HG02642 (cell line): ENCODE data around the gene CCDC88C.
"Not testable (repeated sequence)": the region's sequence is repeated elsewhere in the genome, so short reads cannot be mapped to it uniquely, and the experiment has no call there.

Source experiments
- ATAC-seq: cut with Tn5 transposase; IDR thresholded peaks from one replicate; pipeline ENCODE4 v1.9.1; 2021; ENCODE audit warnings: mild to moderate bottlenecking; ENCODE audit not compliant: unreplicated experiment, poor library complexity

Gene CCDC88C

DNA sequence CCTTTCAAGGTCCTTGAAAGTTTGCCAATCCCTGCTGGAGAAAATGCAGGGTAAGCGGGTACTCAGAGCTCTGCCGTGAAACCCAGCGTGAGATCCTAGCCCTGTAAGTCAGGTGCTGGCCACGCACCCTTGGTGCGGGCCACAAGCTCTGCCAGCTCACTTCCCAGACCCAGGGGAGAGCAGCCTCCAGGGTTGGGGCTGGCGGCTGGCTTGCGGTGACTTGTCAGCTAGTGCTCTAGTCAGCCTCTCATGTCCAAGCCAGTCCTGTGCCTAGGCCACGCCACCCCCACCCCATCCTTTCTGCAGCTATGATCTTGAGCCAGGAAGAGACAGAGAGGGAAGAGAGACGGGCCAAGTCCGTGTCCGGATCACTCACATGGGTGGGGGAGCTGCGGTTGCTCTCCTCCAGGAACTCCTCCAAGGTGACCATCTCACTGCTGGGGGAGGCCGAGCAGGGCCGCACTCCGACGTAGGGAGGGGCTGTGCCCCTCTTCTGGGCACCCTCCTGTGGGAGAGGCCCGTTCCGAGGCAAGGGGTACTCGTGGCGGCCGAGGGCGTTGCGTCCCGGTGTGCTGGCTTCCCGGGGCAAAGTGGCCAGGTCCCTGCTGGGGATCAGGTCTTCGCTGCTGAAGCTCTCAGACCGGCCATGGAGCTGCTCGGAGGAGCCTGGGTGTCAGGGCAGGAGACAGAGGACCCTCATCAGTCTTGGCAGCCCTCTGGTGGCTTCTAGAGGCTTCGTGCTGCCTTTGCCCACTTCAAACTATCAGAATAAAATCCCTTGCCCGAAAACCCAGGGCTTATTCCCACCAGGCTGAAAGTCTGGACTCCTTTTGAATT is 139.9 kb downstream of the CCDC88C start:
- ATAC-seq: no peak

DNA sequence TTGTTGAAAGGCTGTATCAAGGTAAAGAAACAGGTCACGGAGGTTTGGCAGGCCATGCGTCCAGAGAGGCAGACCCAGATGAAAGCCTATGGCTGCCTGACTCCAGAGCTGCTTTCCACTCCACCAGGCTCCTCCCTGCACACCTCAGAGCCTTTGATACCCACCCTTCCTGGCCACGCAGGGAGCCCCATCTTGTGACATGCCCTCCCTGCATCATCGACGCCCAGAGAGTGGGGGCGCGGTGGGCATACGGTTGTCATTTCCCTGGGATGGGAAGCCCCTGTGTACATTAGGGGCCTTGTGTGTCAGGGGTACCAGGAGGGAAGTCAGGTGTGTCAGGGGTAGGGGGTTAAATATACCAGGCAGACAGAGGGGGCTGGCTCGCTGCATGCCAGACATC is 142.8 kb downstream of the CCDC88C start:
- ATAC-seq: no peak

DNA sequence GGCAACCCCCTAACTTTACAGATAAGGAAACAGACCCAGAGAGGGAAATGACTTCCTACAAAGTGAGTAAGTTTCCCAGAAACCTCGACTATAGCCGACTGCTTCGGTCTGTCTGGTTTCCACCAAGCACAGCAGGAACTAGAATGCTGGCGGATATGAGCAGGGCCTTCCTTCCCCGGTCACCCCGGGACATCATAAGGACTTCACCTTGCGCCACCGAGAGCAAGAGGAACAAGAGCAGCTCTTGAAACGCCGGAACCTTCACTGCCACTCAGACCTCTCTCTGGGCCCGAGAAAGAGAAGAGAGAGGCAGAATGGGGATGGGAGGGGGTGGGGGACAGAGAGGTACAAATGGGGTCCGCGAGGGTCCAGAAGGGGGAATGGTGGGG is 143.7 kb downstream of the CCDC88C start:
- ATAC-seq: no peak

DNA sequence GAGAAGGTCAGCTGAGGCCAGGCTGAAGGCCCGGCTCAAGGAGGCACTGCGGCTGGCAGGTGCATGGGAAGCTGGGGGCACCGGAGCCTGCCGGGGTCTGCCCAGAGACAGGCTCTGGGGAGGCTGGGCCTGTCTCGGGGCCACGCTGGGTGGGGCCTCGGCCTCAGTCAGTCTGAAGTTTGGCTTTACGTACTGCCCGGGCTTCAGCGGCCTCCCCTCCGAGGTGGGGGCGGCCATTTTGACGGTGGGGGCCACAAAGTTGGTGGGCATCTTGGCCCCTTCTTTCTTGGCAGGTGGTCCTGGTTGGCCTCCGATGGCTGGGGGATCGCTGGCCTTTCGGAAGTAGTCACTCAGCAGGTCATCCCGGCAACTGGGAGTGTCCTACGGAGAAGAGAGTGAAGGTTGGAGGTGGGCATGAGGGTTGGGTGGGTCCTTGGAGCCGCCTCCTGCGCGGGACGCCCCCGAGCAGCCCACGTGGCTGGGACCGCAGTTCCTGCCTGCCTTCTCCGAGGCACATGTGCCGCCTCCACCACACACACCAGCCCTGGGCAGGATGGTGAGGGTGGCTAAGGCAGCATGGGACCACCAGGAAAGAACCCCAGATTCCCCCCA is 144.2 kb downstream of the CCDC88C start:
- no peak for ATAC-seq

DNA sequence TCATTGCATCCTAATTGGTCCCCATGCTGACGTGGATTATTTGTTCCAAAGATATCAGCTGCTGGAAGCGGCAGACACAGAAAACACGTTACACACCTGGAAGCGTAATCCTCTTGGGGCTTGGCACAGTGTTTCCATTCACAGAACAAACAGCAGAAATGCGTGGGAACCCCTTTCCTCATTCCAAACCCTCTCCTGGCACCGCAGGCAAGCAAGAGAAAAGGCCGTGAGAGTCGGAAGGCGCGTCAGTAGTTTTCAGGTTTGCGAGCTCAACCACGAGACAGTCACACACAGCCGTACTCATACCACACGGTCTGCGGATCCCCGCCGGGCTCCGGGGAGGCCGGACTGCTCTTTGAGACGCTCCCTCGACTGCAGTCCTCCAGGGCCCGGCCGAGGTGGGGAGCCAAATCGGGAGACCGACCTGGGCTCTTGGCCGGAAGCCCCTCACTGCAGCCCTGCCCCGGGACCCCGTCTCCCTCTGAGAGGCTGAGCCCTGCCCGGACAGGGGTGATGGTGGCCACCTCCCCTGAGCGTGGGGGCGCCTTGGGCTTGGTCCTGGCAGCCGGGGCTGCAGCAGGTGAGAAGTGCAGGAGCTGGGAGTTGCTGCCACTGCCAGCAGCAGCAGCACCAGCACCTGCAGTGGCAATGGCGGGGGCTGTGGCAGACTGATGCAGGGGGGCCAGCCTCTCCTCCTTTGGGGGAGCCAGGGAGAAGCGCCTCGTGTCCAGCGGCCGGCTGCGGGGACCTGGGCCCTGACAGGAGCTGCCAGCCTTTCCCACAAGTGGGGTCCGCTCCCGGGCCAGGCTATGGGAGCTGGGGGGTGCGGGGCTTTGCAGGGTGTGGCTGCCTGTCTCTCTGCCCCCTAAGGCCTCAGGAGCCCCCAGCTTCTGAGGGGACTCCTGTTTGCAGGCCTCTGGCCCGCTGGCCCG is 145.0 kb downstream of the CCDC88C start:
- ATAC-seq: no peak

DNA sequence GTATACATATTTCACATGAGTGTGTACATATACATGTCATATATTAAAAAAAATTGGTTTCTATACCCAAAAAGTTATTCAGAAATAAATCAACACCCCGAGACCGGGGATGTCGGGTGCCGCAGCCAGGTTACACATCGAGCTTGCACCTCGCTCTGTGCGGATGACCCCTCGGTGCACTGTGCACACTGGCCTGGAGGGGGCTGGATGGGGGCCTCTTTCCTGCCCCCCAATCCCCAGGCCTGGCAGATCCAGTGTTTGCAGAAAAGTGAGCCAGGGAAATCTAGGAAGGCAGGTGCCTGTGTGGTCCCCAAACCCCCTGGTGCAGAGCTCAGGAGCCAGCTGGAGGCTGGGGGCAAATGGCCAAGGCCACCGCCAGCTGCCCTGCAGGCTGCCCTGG is 146.0 kb downstream of the CCDC88C start:
- no peak for ATAC-seq

DNA sequence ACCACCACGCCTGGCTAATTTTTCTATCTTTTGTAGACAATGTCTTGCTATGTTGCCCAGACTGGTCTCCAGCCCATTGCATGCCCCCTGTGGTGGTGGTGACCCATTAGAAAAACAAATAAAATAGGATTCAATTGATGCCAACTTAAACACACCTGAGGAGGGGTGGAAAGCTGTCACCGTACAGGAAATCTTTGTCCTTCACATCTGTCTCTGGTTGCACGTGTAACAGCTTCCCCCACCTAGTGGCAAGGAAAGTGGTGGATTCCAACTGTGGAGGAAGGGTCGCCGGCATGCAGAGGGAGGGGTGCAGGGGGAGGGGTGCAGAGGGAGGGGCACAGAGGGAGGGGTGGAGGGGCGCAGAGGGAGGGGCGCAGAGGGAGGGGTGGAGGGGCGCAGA is 147.0 kb downstream of the CCDC88C start:
- no peak for ATAC-seq

DNA sequence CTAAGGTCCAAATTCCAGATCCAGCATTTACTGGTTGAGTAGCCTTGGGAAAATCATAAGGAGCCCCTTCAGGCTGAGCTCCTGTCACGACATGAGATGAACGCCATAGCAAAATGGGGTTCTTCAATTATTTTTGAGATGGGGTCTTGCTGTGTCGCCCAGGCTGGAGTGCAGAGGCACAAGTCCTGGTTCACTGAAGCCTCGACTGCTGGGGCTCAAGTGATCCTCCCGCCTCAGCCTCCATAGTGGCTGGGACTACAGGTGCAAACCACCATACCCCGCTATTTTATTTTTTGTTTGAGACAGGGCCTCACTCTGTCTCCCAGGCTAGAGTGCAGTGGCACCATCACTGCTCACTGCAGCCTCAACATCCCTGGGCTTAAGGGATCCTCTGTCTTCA is 147.4 kb downstream of the CCDC88C start:
- ATAC-seq: no peak

DNA sequence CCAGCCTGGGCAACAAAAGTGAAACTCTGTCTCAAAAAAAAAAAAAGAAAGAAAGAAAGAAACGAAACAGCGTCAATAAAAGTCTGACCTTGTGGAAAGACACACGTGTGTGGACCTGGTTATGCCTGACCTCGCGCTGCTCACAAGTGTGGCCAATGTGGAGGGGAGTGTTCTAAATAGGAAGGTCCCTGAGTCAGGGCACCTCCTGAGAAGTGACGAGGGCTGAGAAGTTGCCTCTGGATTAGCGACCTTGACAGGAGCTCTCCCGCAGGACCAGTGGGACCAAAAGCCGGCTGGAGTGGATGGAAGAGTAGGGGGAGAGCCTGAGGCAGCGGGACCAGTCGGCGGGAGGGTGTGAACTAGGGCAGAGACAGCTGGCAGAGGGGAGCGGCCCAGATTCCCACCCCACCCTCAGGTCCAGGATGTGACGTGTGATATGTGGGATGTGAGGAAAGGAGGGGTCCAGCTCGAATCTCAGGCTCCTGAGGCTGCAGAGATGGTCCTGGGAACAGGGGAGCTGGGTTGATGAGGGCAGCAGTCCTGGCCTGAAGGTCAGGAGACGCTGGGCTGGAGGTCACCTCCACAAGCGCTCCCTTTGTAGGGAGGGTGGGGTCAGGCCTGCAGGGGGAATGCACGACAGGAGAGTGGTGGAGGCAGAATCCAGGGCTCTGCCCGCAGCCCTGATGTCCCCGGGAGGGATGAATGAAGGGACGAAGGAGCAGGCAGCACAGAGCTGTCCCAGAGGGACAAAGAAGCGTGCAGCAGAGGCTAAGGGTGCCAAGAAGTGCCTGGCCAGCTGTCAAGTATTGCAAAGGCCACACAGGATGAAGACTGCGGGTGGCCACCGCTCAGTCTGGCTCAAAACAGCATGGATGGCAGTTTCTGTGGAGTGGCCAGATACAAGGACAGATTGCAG is 148.3 kb downstream of the CCDC88C start:
- ATAC-seq: no peak

DNA sequence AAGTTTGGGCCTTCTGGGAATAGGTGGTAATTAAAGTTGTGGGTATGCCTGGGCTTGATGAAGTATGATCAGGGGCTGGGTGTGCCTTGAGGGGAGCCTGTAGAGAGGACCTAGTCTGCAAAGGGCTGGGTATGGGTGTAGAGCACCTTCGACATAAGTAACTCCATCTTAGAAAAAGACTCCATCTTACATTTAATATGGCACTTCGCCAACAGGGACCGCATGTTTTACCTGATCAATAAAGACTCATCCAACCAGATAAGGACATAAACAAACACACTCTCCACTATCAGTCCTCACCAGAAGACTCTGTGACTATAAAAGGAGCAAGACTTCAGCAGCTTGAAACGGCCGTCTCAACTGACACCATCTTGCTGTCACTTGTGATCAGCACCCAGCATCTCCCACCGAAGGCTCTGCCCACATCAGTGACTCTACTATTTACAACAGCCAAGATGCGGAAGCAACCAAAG is 149.6 kb downstream of the CCDC88C start:
- no peak for ATAC-seq

DNA sequence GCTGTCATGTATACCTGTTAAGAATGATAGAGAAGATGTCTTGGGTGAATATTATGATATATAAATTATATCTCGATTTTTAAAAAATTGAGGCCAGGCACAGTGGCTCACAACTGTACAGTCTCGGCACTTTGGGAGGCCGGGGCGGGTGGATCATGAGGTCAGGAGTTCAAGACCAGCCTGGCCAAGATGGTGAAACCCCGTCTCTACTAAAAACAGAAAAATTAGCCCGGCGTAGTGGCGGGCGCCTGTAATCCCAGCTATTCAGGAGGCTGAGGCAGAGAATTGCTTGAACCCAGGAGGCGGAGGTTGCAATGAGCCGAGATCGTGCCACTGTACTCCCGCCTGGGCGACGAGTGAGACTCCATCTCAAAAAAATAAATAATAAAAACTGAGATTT is 151.3 kb downstream of the CCDC88C start:
- ATAC-seq: not testable (repeated sequence)

DNA sequence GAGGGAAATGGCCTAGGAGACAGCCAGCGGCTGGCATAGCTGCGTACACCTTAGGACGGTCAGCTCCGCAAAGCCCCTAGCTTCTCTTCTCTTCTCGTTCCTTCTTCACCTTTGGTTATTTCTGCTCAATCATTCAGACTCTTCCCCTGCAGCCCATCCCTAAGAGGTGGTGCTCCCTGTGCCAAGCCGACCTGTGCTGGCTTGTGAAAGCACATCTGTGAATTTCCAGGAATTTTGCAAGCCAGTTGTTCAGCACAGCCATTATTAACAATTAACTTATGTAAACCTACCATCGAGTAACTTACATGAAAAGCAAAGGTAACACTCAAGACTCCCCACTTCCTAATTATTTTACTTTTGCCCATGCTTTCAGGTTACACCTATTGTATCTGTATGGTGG is 152.2 kb downstream of the CCDC88C start:
- ATAC-seq: no peak

DNA sequence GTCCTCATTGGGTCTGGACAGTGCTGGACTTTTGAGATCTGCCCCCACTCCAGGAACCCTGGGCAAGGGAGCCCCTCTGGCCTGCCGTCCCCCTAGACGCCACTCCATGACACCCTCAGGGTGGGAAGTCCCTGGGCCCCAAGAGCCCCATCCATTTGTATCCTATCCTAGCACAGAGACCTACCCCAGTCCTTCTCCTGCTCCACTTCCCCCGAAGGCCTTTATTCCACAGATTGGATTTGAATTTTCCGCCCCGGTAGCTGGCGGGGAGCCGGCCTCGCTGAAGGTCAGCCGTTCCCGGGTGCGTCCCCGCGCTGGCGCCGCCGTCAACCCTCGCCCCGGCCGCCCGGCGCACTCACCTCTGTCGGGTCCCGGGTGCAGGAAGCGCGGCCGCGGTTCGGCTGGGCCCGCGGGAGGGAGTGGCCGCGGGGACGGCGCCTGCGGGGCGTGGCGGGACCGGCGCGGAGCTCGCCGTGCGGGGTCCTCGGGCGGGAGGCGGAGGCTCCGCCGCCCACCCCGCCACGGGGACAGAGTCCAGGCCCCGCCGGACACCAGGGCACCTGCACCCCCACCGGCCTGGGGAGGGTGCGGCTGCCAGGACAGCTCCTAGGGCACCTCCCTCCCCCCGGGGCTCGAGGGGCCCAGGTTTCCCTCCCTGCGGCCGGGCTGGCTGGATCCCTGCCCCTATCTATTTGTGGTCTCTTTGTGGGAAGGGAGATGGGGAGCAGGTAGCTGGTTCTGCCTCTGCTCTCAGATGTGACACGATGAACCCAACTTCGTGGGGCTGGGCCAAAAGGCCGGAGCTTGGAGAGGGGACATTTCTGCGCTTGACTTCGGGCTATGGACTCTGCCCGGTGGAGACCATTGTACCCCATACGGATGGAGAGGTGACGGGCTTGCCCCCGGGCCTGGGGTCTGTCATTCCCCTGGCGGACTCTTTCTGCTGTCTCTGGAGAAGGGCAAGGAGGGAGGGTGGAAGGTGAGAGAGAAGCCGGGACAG is 153.2 kb downstream of the CCDC88C start:
- no peak for ATAC-seq

DNA sequence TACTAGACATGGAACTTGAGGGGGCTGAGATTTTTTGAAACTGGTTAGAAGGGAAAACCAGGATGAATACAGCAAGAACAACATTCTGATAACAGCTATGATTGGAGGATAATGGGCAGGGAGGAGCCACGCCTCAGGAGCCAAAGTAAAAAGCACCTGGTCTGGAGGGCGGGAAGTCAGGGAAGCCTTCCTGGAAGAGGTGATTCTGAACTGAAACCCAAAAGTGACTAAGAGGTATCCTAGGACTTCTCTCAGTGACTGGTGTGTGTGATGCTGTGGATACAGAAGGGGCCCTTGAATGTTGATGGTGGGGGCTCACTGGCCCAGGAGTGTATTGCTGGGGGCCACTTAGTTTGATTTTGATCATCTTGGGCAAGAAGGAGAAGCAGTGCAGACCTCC is 154.3 kb downstream of the CCDC88C start:
- ATAC-seq: no peak

DNA sequence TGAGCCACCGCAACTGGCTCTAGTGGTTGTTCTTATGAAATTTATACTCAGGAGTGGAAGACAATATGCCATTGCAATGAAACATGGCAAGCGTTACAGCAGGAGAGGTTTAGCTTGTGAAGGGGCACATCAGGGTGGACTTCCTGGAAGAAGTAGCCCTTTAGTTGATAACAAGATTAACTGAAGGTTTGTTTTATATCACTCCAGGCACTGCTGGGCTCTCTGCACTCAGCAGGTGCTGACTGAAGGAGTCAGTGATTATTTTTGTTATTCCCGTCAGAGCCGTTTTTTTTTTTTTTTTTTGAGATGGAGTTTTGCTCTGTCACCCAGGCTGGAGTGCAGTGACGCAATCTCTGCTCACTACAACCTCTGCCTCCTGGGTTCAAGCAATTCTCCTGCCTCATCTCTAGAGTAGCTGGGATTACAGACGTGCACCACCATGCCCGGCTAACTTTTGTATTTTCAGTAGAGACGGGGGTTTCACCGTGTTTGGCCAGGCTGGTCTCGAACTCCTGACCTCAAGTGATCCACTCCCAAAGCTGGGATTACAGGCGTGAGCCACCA is 155.6 kb downstream of the CCDC88C start:
- ATAC-seq: no peak

DNA sequence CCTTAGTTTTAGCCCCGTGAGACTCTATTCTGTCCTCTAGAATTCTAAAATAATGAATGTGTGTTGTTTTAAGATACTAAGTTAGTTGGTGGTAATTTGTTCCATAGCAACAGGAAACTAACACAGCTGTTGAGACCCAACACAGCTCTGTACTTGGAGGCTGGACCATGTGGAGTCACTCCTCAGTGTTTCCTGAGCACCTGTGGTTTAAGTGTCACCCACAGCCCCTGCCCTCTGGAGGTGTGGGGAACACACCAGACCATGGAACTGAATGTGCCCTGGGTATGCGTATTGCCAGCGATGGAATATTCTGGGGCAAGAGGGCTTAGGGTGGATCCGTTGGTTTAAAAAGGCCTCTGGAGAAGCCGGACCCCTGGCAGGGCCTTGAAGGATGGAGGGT is 156.5 kb downstream of the CCDC88C start:
- ATAC-seq: no peak

DNA sequence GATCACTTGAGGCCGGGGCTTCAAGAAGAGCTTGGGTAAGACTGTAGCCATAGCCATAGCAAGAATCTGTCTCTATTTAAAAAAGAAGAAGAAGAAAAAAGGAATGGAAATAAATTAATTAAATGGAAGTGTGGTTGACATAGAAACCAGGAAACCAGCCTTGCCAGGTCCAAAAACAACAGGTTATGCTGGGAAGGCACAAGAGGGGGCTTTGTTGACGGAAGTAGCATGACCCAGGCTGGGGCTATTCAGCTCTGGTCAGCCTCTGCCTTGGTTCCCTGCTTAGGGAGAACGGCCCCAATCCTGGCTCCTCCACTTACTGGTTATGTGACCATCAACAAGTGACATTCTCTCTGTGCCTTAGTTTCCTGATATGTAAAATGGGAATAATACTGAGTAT is 158.7 kb downstream of the CCDC88C start:
- no peak for ATAC-seq

DNA sequence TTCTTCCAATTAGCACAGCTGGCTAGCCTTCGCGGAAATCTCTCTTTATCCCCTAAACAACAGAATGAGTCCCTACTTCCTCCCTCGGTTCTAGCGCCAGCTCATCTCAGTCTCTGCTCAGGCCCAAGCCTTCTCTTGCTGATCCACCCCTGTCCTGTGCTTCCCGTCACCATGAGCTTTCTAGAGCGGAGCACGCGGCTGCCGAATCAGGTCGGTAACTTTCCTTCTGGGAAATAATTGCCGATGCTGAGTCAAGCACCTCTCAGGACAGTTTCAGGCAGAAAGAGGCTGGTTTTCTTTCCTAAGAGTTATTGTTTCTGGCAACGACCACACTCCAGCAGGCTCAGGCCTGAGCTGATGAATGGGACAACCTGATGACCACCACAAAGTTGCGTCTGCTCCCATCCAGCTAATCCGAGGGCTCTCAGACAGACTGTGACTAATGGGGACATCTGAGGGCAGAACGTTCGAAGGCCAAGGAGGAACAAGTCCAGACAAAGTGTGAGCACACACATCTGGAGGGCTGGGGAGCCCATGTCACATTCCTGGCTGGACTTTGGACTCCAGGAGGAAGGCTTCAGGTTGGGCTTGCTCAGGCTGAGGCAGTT is 159.5 kb downstream of the CCDC88C start:
- no peak for ATAC-seq
